NCI-H2227 treated with DMSO at 0.1 percent for 48 hours (cell line): Measurements from ENCODE around the gene DYNC2LI1.

Source experiments
- DNase-seq: peaks from one replicate; lab custom pipeline; 2025; lab: John Stamatoyannopoulos, UW

Gene DYNC2LI1

GRCh38 chr2:43818761-43819160, 44.9 kb downstream of the DYNC2LI1 start:
- no peak for DNase-seq

- no peak for DNase-seq
Measured at GRCh38 chr2:43819491-43820163, 45.8 kb downstream of the DYNC2LI1 start.

GRCh38 chr2:43822839-43823238, 49.0 kb downstream of the DYNC2LI1 start:
- no peak for DNase-seq

GRCh38 chr2:43823751-43824150, 49.9 kb downstream of the DYNC2LI1 start:
- no peak for DNase-seq

GRCh38 chr2:43824512-43824911, 50.7 kb downstream of the DYNC2LI1 start:
- DNase-seq = no peak

- no peak for DNase-seq
Measured at GRCh38 chr2:43824951-43825493, 51.2 kb downstream of the DYNC2LI1 start.

- DNase-seq = no peak
Measured at GRCh38 chr2:43825841-43826240, 52.0 kb downstream of the DYNC2LI1 start.

- no peak for DNase-seq
Measured at GRCh38 chr2:43826305-43827250, 52.7 kb downstream of the DYNC2LI1 start.

- DNase-seq = no peak
Measured at GRCh38 chr2:43831543-43832294, 57.9 kb downstream of the DYNC2LI1 start.

GRCh38 chr2:43832457-43832856, 58.6 kb downstream of the DYNC2LI1 start:
- no peak for DNase-seq

GRCh38 chr2:43837033-43837432, 63.2 kb downstream of the DYNC2LI1 start:
- no peak for DNase-seq

GRCh38 chr2:43837831-43838559, 64.2 kb downstream of the DYNC2LI1 start:
- no peak for DNase-seq

- DNase-seq = no peak
Measured at GRCh38 chr2:43838560-43839267, 64.9 kb downstream of the DYNC2LI1 start, which contains the start of the genes ABCG5 and ABCG8. Gene ABCG5 (minus strand): TSS chr2:43838839. CDS start chr2:43838679, 160 bp downstream. Gene ABCG8 (plus strand): TSS chr2:43838971. CDS start chr2:43839054, 83 bp downstream.

- no peak for DNase-seq
Measured at GRCh38 chr2:43839776-43840564, 66.1 kb downstream of the DYNC2LI1 start.

GRCh38 chr2:43840965-43841364, 67.1 kb downstream of the DYNC2LI1 start:
- DNase-seq = no peak

- DNase-seq = no peak
Measured at GRCh38 chr2:43841949-43842865, 68.4 kb downstream of the DYNC2LI1 start.

- no peak for DNase-seq
Measured at GRCh38 chr2:43842866-43843226, 69.0 kb downstream of the DYNC2LI1 start.

- no peak for DNase-seq
Measured at GRCh38 chr2:43845181-43845580, 71.3 kb downstream of the DYNC2LI1 start.
